NCI-H2196 (cell line): ENCODE results near the gene BGLAP.

ENCODE experiments used
- DNase-seq: peaks from one replicate; lab custom pipeline; 2025; ENCODE audit not compliant: unreplicated experiment; lab: John Stamatoyannopoulos, UW

The BGLAP gene

DNA sequence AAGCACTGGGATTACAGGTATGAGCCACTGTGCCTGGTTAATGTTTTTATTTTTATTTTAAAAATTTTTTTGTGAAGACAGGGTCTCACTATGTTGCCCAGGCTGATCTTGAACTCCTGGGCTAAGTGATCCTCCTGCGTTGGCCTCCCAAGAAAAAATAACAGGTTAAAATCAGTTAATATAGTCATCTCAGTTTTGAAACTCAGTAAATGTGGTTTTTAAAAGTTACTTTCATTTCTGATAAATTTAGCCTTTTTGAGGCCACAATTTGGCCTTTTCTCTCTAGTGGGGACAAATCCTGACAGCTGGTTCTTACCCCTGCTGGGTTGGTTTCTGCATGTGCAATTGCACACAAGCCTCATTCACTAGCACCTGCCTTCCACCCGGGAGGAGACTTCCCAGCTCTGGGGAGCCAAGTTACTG, 15.9 kb upstream of the BGLAP start:
- DNase-seq, result no peak

DNA sequence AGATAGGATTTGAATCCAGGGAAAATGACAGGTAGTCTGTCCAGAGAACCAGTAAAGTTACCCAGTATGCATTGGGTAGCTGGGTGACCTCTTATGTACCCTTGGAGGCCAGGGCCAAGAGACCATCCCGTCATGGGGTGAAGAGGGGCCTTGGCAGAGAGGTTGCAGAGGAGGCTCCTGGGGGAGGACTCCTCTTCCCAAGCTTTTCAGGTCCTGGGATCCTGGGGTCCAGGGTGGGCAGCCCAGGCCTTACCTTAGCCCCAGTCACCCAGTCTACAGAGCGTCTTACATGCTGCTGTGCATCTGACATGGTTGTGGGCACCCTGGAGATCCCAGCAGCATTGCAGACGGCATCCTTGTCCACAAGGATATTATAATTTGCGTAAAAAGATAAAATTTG, 15.2 kb upstream of the BGLAP start:
- no peak for DNase-seq

DNA sequence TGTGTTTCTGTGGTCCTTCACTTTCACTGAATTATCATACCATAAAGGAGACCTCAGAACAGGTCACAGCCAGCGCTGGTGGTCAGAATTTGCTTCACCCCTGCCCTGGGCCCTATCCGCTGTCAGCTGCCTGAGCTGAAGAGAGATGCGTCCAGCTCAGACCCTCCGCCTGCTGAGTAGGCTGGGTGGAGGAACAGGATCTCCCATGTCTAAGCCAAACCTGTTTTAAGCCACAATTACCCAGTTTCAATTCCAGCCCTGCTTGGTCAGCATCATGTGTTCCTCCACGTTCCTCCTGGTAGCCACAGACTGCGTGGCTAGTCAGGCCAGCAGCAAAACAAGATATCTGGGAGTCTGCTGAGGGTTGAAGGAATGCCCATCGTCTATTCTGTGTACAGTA, 13.5 kb upstream of the BGLAP start:
- DNase-seq, result no peak

DNA sequence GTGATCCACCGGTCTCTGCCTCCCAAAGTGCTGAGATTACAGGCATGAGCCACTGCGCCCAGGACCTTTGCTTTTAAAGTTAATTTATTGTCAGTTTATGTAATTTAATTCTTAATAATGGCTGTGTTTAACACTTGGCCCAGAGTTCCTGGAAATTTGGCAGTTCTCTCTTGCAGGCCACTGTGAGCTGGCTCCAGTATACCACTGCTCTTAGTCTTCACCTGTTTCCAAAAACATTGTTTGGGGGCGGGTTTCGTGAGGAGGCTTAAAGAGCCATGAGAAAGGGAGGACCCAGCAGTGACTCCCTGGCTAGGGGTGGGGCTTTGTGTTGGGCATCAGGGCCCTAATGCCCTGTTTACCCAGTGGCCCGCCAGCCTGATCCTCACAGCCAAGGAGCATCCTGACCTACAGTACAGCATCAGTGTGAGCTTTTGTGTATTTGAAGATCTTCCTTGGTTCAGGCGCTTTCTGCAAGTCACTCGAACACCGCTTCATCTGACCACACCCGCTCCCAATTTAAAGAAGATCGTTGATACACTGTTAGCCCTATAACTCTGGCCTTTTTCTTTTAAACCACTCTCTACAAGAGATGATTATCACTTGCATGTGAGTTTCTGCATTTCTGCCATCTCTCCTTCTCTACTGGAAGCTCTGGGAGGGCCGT, 12.0 kb upstream of the BGLAP start:
- no peak for DNase-seq

DNA sequence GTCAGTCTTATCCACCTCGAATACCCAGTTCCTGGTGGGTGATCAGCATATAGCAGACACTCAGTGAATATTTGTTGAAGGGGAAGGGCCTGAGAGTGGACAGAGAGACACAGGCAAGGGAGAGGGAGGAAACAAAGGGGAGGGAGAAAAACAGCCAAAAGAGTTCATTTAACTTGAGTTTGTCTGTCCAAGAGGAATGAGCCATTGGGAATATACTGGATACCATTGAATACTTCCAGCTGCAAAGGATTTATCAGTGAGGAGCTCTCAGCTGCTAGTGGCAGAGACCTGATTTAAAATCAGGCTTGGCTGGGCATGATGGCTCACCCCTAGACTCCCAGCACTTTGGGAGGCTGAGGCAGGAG, 11.5 kb upstream of the BGLAP start:
- no peak for DNase-seq

DNA sequence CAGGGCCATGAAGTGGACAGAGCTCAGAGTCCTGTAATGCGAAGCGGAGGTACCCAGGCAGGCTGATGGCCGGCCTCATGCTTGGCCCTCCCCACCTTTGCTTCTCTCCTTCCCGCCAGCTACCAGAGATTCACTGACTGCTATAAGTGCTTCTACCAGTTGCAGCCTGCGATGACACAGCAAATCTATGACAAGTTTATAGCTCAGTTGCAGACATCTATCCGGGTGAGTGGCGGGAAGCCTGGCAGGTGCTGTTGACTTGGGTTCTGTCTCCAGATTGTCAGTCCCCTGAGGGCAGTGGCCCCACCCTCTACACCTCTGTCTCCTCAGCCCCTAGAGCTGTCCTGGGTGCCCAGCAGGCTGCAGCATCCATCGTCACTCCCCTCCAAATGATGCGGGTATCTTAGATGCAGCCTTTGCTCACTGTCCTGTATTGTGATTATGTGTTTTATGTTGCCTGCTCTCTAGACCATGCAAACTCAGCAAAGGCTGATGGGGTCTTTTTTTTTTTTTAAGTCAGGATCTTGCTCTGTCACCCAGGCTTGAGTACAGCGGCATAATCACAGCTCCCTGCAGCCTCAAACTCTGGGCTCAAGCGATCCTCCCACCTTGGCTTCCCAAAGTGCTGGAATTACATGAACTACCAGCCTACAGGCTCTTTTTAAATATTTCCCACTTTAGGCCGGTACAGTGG, 9.6 kb upstream of the BGLAP start:
- no peak for DNase-seq

DNA sequence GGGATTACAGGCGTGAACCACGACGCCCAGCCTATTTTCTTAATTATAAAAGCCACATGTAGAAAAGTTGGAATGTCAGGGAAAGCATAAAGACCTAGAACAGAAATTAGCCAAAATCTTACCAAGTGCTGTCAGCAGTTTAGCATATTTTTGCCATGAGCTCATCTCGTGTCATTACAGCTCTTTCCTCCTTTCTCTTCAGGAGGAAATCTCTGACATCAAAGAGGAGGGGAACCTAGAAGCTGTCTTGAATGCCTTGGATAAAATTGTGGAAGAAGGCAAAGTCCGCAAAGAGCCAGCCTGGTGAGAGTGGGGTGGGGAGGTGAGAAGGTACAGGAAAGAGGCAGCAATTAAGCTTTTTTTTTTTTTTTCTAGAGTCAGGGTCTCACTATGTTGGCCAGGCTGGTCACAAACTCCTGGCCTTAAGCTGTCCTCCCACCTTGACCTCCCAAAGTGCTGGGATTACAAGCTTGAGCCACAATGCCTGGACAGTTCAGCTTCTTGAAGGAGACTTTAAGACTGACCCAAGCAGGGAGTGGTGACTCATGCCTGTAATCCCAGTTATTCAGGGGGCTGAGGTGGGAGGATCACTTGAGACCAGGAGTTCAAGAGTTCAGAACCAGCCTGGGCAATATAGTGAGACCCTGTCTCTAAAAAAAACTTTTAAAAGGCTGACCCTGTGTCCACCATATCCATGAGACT, 8.4 kb upstream of the BGLAP start:
- no peak for DNase-seq

DNA sequence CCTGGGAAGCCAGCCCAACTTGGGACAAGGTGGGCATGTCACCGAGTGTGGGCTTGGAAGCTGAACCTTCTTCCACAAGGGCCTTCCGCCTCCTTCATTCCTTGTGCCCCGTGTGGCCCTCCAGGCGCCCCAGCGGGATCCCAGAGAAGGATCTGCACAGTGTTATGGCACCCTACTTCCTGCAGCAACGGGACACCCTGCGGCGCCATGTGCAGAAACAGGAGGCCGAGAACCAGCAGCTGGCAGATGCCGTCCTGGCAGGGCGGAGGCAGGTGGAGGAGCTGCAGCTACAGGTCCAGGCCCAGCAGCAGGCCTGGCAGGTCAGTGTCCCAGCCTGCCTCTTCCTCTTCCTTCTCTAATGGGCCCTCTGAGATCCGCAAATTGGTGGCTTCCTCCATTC, 5.8 kb upstream of the BGLAP start:
- DNase-seq, result no peak

DNA sequence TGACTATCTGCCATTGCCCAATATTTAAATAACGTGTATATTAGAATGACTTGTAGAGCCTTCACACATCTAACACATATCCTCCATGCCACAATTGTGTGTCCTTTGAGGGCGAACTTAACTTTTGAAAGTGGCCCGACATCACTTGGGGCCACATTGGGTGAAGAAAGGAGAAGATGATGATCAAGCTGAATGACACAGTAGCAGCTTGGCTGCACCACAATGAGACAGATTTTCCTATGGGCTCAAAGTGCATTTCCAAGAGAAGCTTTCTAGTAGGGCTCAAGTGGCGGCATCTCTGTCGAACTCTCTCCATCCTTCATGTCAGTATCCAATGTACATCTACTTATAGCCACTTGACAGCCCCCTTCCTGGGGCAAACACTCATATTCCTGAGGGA, 3.7 kb upstream of the BGLAP start:
- DNase-seq, result no peak

DNA sequence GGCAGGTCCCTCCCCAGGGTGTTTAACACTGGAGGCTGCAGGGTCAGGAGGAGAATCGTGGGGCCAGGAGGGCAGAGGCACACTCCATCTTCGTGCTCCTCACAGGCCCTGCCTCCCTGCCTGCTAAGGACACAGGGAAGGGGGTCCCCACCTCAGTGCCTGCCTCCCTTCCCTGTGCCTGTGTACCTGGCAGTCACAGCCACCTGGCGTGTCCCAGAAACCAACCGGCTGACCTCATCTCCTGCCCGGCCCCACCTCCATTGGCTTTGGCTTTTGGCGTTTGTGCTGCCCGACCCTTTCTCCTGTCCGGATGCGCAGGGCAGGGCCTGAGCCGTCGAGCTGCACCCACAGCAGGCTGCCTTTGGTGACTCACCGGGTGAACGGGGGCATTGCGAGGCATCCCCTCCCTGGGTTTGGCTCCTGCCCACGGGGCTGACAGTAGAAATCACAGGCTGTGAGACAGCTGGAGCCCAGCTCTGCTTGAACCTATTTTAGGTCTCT, 623 bp upstream of the BGLAP start:
- DNase-seq, result no peak

DNA sequence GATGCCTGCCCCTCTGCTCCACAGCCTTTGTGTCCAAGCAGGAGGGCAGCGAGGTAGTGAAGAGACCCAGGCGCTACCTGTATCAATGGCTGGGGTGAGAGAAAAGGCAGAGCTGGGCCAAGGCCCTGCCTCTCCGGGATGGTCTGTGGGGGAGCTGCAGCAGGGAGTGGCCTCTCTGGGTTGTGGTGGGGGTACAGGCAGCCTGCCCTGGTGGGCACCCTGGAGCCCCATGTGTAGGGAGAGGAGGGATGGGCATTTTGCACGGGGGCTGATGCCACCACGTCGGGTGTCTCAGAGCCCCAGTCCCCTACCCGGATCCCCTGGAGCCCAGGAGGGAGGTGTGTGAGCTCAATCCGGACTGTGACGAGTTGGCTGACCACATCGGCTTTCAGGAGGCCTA, 754 bp downstream of the BGLAP start:
- DNase-seq, result no peak

DNA sequence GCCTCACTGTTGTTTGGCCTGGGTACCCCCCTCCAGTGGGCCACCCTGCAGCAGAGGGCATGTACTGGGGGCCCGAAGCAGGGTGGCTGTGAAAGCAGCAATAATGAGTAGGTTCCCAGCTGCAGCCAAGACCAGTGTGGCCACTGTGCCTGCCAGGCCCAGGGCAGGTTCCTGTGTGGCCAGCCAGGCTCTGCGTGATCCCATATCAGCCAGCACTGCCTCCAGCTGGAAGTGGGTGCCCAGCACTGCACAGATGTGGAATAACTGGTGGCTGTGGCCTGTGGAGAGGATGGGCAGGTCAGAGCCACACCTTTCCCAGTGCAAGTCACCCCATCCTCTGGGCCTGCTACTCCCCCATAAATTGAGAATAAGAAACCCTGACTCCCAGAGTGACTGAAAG, 2.1 kb downstream of the BGLAP start:
- DNase-seq, result no peak

DNA sequence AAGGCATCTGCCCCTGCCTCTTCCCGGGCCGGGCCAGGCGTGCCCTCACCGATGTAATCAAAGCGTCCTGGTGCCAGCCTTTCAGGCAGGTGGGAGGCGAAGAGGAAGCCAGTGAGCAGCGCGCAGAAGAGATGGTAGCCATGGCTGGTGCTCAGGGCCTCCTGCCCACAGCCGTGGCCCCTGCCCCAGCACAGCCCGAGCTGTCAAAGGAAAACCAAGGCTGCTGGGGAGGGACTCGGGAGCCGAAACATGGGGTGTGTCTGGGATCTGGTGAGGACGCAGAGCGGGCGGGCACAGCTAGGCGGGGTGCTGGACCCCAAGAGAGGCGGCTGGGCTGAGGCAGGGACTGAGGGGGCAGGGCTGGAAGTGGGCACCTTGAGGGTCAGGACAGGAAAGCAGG, 2.7 kb downstream of the BGLAP start:
- no peak for DNase-seq

DNA sequence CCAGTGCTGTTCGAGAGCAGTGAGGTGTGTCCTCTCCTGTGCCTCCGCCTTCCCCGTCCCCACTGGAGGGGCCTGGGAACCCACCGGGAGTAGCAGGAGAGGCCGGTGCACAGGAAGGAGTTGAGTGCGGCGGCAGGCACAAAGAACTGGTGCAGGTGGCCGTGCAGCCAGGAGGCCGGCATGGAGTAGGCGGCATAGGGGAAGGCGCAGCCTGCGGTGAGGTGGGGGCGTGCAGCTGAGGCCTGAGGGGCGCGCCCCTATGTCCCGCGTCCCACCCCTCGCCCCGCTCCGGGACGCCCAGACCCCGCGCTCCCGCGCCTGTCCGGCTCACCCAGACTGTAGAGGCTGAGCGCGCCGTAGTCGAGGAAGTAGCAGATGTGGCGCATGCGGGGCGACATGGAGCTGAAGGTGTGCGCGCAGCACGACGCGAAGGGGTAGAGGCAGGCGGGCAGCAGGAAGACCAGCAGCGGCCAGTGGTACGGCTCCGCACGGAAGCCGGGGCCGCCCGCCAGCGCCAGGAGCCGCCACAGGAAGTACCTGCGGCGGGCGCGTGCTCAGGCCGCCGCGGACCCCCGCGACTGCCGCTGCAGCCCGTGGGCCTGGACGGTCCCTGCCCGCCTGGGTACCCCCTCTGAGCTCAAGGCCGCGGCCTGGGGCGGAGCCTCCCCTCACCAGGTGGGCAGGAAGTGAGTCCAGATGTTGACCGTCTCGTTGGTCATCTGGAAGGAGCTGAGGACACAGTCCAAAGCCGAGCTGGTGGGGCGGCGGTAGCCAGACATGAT, 3.7 kb downstream of the BGLAP start:
- DNase-seq, result peak; percentile 36

DNA sequence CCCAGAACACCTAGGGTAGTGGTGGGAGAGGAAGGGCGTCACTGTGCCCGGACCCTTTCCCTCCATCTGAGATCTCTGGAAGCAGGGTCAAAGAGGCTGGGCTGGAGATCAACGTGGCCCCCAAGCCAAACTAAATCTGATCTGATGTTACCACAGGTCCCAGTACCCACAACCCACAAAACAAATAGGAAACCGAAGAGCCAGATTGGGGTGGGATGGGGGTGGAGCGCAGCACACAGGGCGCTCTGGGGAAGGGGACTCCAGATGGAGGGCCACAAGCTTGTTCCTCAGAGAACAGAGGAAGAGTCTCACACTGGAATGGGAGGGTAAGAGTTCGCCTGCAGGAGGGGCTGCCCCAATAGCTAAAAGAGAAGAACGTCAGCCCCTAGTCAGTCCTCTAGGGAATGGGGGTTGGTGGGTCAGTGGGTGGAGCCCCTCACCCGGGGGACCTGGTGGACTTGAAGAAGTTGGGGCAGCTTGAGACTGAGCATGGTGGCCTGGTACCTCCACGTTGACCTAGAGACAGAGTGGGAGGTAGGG, 4.3 kb downstream of the BGLAP start:
- no peak for DNase-seq

DNA sequence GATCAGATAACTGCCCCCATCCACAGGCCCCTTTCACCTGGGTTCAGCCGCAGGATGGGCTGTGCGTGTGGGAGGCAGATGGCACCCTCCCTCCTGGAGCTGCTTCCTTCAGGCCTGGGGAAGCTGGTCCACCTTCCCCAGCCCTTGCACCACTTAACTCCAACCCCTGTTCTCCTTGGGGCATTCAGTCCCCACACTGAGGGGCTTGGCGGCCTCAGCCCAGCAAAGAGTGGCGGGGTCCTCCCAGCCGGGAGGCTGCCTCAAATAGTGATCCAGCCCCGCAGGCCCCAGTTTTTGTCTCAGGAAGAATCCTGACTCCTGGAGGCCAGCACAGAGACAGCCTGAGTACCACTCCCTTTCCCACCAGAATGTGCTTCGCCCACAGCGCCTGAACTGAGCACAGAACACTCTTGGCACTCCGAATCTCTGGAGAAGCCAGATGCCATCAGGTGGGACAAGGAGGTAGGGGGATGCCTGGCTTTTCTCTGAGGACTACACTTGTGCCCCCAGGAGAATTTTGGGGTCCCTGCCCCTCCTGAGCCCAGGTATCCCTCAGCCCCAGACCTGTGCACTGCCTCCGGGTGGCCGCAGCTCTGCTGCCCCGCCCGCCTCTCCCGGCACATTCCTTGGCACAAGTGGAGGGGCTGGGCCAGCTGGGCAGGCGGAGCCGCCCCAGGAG, 4.9 kb downstream of the BGLAP start:
- no peak for DNase-seq

DNA sequence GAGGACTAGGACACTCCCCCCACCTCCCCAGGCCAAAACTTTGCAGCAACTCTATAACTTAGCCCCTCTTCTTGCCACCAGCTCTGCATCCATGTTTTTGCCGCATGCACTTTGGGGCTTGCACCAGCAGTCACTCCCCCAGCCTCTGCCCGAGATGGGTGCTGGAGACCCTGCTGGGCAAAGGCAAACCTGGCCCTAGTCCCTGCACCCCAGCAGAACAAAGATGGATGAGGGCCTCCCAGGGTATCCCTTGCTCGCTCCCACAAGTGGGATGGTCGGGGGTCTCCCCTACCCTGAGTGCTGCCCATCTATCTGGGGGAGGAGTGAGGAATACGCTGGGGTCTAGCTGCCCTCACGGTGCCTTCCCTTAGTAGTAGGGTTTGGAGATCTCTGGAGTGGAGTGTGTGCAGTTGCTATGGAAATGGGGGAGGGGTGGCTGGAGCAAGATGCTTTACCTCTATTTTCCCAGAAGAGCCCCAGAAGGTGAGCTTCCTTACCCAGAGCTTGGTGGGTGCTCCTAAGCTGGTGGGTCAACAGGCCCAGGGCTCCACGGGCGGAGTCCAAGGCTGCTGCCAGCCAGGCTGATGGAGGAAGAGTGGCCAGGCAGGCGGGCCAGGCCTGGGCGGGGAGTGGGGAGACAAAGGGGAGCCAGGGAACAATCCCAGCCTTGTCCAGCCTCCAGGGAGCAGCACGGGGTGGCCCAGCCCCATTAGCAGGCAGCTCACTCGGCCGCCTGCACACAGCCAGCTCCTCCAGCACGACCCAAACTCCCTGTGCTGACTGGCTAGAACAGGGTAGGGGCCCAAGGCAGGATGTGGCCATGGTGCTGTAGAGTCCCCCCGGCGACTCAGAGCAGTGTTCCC, 5.7 kb downstream of the BGLAP start, which contains the start of gene PAQR6:
PAQR6 (minus strand) TSS at position 597 of the 863 bp plus-strand sequence. CDS start 1,325 bp downstream, outside the sequence.
- DNase-seq, result no peak

DNA sequence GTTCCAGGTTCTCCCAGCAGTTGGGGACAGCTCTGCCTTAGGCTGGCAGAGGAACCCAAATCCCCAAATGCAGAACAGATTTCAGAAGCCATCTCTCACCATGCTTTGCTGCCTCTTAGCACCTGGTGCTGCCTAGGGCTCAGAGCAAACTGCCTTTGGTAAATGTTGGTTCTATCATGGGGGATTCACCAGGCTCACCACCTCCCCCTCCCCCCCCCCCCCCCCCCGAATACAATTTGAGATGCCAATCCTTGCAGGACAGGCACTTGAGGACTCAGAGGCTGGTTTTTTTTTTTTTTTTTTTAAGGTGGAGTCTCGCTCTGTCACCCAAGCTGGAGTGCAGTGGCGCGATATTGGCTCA, 6.3 kb downstream of the BGLAP start:
- no peak for DNase-seq

DNA sequence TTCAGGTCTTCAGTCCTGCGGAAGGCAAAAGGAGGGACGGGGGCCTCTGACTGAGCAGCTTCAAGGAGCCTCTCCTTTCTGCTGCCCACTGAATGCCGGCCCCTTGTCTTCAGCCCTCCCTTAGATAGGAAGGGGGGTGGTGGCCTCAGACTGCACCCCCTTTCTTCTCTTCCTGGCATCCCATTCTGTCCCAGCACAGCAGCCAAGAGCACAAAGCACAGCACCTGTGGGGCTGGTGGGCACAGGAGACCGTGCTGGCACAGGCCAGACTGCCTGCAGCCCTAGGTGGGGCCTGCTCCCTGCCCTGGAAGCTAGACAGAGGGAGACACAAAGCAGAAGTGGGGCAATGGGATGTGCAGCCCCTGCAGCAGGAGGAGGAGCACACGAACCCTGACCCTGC, 7.6 kb downstream of the BGLAP start:
- DNase-seq, result no peak

DNA sequence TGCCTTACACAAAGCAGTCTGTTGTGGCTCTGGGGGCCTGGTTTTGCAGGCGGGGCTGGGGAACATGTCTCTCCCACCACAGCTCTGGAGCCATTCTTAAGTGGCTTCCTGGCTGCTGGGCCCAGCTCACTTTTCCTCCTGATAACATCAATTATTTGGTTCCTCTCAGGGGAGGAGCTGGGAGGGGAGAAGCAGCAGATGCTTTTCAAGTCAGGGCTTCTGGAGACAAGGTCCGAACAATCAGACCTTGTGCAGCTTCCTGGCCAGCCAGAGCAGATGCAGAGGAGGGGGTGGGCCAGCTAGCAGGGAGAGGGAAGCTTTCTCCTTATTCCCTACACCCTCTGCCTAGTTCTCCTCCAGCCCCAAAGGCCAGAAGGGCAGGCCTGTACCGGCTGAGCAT, 9.5 kb downstream of the BGLAP start:
- DNase-seq, result peak; percentile 65
